ENCODE data around the gene NFAT5. TPM values are rescaled to one million over a fixed set of nuclear protein-coding genes. Genes with fewer than 3 reads are reported as not detected.

Gene NFAT5
- 4.3 to 8.2 TPM (median 6.3 TPM) in 5 replicates for total RNA-seq (2022; extraction: Qiagen RNA extraction)

GRCh38 chr16:69565671-69566239 lies at the start of gene NFAT5:
TSS of gene NFAT5 (plus strand) at chr16:69565966. CDS start at chr16:69566302, 336 bp downstream.

GRCh38 chr16:69726313-69727060 lies 160.7 kb downstream of the NFAT5 start, which contains the start of gene NQO1:
TSS of gene NQO1 (minus strand) at chr16:69726560. CDS start at chr16:69726439, 121 bp downstream.

Other genes with a start within 250 kb of the NFAT5 start
- gene PDF, start 235.4 kb upstream of the NFAT5 start, total RNA-seq (2022; extraction: Qiagen RNA extraction) = 20.4 to 44.6 TPM (median 42.9 TPM) in 5 replicates
- 20.4 to 28.3 TPM (median 26.6 TPM) in 5 replicates for gene COG8, start 226.4 kb upstream of the NFAT5 start, total RNA-seq (2022; extraction: Qiagen RNA extraction)
- gene NIP7, start 226.2 kb upstream of the NFAT5 start, total RNA-seq (2022; extraction: Qiagen RNA extraction) = 52.7 to 72.3 TPM (median 55.2 TPM) in 5 replicates
- gene TMED6, start 214.2 kb upstream of the NFAT5 start, total RNA-seq (2022; extraction: Qiagen RNA extraction) = 0.11 TPM in 1 of 5 replicates, not detected in the others
- 19.4 to 24.6 TPM (median 22.2 TPM) in 5 replicates for gene TERF2, start 180.0 kb upstream of the NFAT5 start, total RNA-seq (2022; extraction: Qiagen RNA extraction)
- 192 to 213 TPM (median 206 TPM) in 5 replicates for gene CYB5B, start 141.3 kb upstream of the NFAT5 start, total RNA-seq (2022; extraction: Qiagen RNA extraction)
- gene NQO1, start 160.6 kb downstream of the NFAT5 start, total RNA-seq (2022; extraction: Qiagen RNA extraction) = 2,487 to 2,718 TPM (median 2,575 TPM) in 5 replicates
- gene NOB1, start 189.0 kb downstream of the NFAT5 start, total RNA-seq (2022; extraction: Qiagen RNA extraction) = 113 to 129 TPM (median 119 TPM) in 5 replicates
- 19.2 to 23.3 TPM (median 22.3 TPM) in 5 replicates for gene WWP2, start 196.4 kb downstream of the NFAT5 start, total RNA-seq (2022; extraction: Qiagen RNA extraction)